GM12865 (cell line): ENCODE measurements around the gene FRRS1L.
A peak's percentile ranks its signal among the peaks of the same experiment; 100 is the strongest.

Source experiments
- DNase-seq: peaks from one replicate; pipeline ENCODE4 v3.0.0; 2010; ENCODE audit warnings: low read depth
- H3K4me3 ChIP-seq: 2 replicates; pipeline ENCODE4 v1.5.1; 2011; ENCODE audit warnings: mild to moderate bottlenecking, low read depth, low read length, control low read depth
- CTCF ChIP-seq: IDR thresholded peaks from 2 replicates; pipeline ENCODE4 v1.5.1; 2011; ENCODE audit warnings: low read length, control low read depth, low read depth, inconsistent platforms; ENCODE audit not compliant: insufficient read depth; ENCODE audit errors: missing control alignments

The FRRS1L gene

GRCh38 chr9:109186857-109187520 is 19.9 kb upstream of the FRRS1L start:
- no peak for TF ChIP-seq CTCF
- H3K4me3 ChIP-seq = no peak overlapping the region
- DNase-seq = no peak

- H3K4me3 ChIP-seq = no peak overlapping the region
- DNase-seq = peak; percentile 70
- peak; percentile 61 for TF ChIP-seq CTCF
Measured at GRCh38 chr9:109182940-109183798, 16.1 kb upstream of the FRRS1L start.

GRCh38 chr9:109182550-109182939 is 15.5 kb upstream of the FRRS1L start:
- DNase-seq = no peak
- no peak for TF ChIP-seq CTCF
- no peak overlapping the region for H3K4me3 ChIP-seq

GRCh38 chr9:109181284-109181683 is 14.2 kb upstream of the FRRS1L start:
- no peak for TF ChIP-seq CTCF
- peak; percentile 90 for DNase-seq
- H3K4me3 ChIP-seq = no peak overlapping the region

- TF ChIP-seq CTCF = no peak
- no peak for DNase-seq
- H3K4me3 ChIP-seq = no peak overlapping the region
Measured at GRCh38 chr9:109179801-109180523, 12.9 kb upstream of the FRRS1L start.

GRCh38 chr9:109176963-109177362 is 9.9 kb upstream of the FRRS1L start:
- no peak overlapping the region for H3K4me3 ChIP-seq
- DNase-seq = no peak
- no peak for TF ChIP-seq CTCF
